H54 (cell line): ENCODE results near the gene PTPRG.

Experiments used
- DNase-seq: peaks from one replicate; pipeline ENCODE4 v3.0.0; 2011; ENCODE audit warnings: low spot score, mixed read lengths; ENCODE audit not compliant: insufficient read length
- FAIRE-seq: peaks from 3 replicates; lab custom pipeline; 2011; peaks lifted over from hg19 to GRCh38; lab: Jason Lieb, UNC
- POLR2A ChIP-seq: IDR thresholded peaks from 2 replicates; pipeline ENCODE4 v1.6.1; 2011; ENCODE audit warnings: low read depth, mild to moderate bottlenecking, low read length

The PTPRG gene

GRCh38 chr3:61829722-61830350 is 268.5 kb downstream of the PTPRG start:
- FAIRE-seq (peak; percentile 11), DNase-seq (no peak)
- TF ChIP-seq POLR2A: no peak

- FAIRE-seq (no peak), DNase-seq (no peak)
- TF ChIP-seq POLR2A: no peak
Observed at GRCh38 chr3:61831973-61832372, 270.6 kb downstream of the PTPRG start.

GRCh38 chr3:61832375-61833229 is 271.2 kb downstream of the PTPRG start:
- no peak for TF ChIP-seq POLR2A
- FAIRE-seq (no peak), DNase-seq (no peak)

- FAIRE-seq (no peak), DNase-seq (no peak)
- no peak for TF ChIP-seq POLR2A
Observed at GRCh38 chr3:61839256-61839655, 277.9 kb downstream of the PTPRG start.

GRCh38 chr3:61841111-61841845 is 279.9 kb downstream of the PTPRG start:
- DNase-seq (no peak), FAIRE-seq (peak; percentile 20)
- no peak for TF ChIP-seq POLR2A

GRCh38 chr3:61841988-61842387 is 280.6 kb downstream of the PTPRG start:
- TF ChIP-seq POLR2A: no peak
- FAIRE-seq (peak; percentile 15), DNase-seq (no peak)

GRCh38 chr3:61844346-61844745 is 283.0 kb downstream of the PTPRG start:
- DNase-seq (no peak), FAIRE-seq (no peak)
- no peak for TF ChIP-seq POLR2A

- FAIRE-seq (no peak), DNase-seq (no peak)
Observed at GRCh38 chr3:61846488-61846887, 285.1 kb downstream of the PTPRG start.

GRCh38 chr3:61847784-61848462 is 286.6 kb downstream of the PTPRG start:
- FAIRE-seq (peak; percentile 73), DNase-seq (no peak)
- no peak for TF ChIP-seq POLR2A

More at GRCh38 chr3:61846488-61846887, 285.1 kb downstream of the PTPRG start:
- no peak for TF ChIP-seq POLR2A

GRCh38 chr3:61848885-61849284 is 287.5 kb downstream of the PTPRG start:
- DNase-seq (no peak), FAIRE-seq (peak; percentile 86)
- TF ChIP-seq POLR2A: no peak

GRCh38 chr3:61853912-61854311 is 292.5 kb downstream of the PTPRG start:
- TF ChIP-seq POLR2A: no peak
- no peak for FAIRE-seq

GRCh38 chr3:61855211-61855610 is 293.8 kb downstream of the PTPRG start:
- FAIRE-seq: no peak
- no peak for TF ChIP-seq POLR2A

More at GRCh38 chr3:61853912-61854311, 292.5 kb downstream of the PTPRG start:
- DNase-seq: no peak

GRCh38 chr3:61857297-61857696 is 295.9 kb downstream of the PTPRG start:
- FAIRE-seq (no peak), DNase-seq (no peak)
- no peak for TF ChIP-seq POLR2A

More at GRCh38 chr3:61855211-61855610, 293.8 kb downstream of the PTPRG start:
- DNase-seq: no peak
